PFSK-1 (cell line): ENCODE results near the gene TOMM70.

Experiments
- FOXP2 ChIP-seq: optimal IDR thresholded peaks from 2 replicates; pipeline ENCODE3; 2011; ENCODE audit warnings: borderline replicate concordance, control low read depth, inconsistent platforms; ENCODE audit not compliant: insufficient read depth; ENCODE audit errors: extremely low read length, extremely low read depth
- POLR2AphosphoS5 ChIP-seq: IDR thresholded peaks from 2 replicates; pipeline ENCODE4 v1.6.1; 2012; ENCODE audit warnings: low read depth, mild to moderate bottlenecking, control low read depth, low read length, moderate library complexity
- REST ChIP-seq, 2 experiments: IDR thresholded peaks; 2 replicates each; pipeline versions ENCODE4 v1.6.1 to v1.8.0; 2011 to 2012; ENCODE audit warnings: low read depth in 2 of 2, low read length in 2 of 2, control low read depth in 1 of 2, inconsistent platforms in 1 of 2, mild to moderate bottlenecking in 1 of 2, moderate library complexity in 1 of 2; ENCODE audit not compliant: insufficient read depth in 1 of 2
- SIN3A ChIP-seq: IDR thresholded peaks from 2 replicates; pipeline ENCODE4 v1.6.1; 2012; ENCODE audit warnings: mild to moderate bottlenecking, low read length, moderate library complexity, borderline replicate concordance; ENCODE audit not compliant: insufficient read depth
- TAF1 ChIP-seq: IDR thresholded peaks from 2 replicates; pipeline ENCODE4 v1.6.1; 2012; ENCODE audit warnings: low read length, control low read depth, borderline replicate concordance; ENCODE audit not compliant: insufficient read depth

Gene TOMM70

GRCh38 chr3:100429187-100429716 lies 28.4 kb upstream of the TOMM70 start:
- no peak for TF ChIP-seq REST (IDR thresholded peaks at IDR 0.05; ENCODE audit: insufficient read depth in 1 of 2, low read depth in 2 of 2, low read length in 2 of 2)
- no peak for TF ChIP-seq SIN3A
- no peak for TF ChIP-seq TAF1
- no peak for TF ChIP-seq POLR2AphosphoS5
- TF ChIP-seq FOXP2, result no peak

GRCh38 chr3:100427699-100428098 lies 26.8 kb upstream of the TOMM70 start:
- TF ChIP-seq FOXP2 (no peak), TAF1 (no peak), SIN3A (no peak), REST (IDR thresholded peaks at IDR 0.05; ENCODE audit: insufficient read depth in 1 of 2, low read depth in 2 of 2, low read length in 2 of 2) (no peak), POLR2AphosphoS5 (no peak)

- no peak for TF ChIP-seq TAF1
Observed at GRCh38 chr3:100426067-100426682, 25.3 kb upstream of the TOMM70 start.

GRCh38 chr3:100425316-100425715 lies 24.4 kb upstream of the TOMM70 start:
- TF ChIP-seq FOXP2 (no peak), REST (IDR thresholded peaks at IDR 0.05; ENCODE audit: insufficient read depth in 1 of 2, low read depth in 2 of 2, low read length in 2 of 2) (no peak), TAF1 (no peak), POLR2AphosphoS5 (no peak), SIN3A (no peak)

- no peak for TF ChIP-seq POLR2AphosphoS5
- no peak for TF ChIP-seq TAF1
- TF ChIP-seq SIN3A, result no peak
- TF ChIP-seq REST (IDR thresholded peaks at IDR 0.05; ENCODE audit: insufficient read depth in 1 of 2, low read depth in 2 of 2, low read length in 2 of 2), result no peak
- no peak for TF ChIP-seq FOXP2
Observed at GRCh38 chr3:100424261-100424660, 23.4 kb upstream of the TOMM70 start.
